GM21717 (cell line): ENCODE results near the gene MAPK12.
"Not testable (repeated sequence)": the region's sequence is repeated elsewhere in the genome, so short reads cannot be mapped to it uniquely, and the experiment has no call there.

Experiments
- ATAC-seq: cut with Tn5 transposase; IDR thresholded peaks from one replicate; pipeline ENCODE4 v1.9.1; 2021; ENCODE audit warnings: mild to moderate bottlenecking, moderate library complexity; ENCODE audit not compliant: unreplicated experiment

Gene MAPK12

DNA sequence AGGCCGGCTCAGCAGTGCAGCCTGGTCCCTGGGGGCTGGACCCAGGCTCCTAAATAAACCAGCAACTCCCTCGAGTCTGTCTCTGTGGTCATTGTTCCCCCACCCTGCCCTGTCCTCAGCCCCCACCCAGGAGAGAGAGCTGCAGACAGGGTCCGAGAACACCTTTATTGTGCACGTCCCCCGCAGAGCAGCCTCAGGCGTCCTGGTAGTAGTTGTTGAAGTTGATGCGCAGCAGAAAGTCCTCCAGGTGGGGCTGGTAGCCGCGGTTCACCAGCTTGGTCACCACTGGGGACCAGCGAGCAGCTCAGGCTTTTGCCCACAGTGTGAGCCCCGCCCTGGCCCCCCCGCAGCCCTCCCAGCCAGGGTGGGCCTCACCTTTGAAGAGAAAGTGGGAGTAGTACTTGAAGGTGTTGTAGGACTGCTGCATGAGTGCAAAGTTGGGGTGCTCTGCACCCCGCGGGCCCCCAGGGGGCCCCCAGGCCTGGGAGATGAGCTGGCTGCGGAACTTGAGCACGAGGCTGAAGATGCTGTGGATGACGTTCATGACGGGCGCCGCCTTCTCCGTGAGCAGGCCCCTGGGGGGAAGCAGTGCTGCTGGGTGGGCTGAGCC, 43.8 kb downstream of the MAPK12 start:
- no peak for ATAC-seq

DNA sequence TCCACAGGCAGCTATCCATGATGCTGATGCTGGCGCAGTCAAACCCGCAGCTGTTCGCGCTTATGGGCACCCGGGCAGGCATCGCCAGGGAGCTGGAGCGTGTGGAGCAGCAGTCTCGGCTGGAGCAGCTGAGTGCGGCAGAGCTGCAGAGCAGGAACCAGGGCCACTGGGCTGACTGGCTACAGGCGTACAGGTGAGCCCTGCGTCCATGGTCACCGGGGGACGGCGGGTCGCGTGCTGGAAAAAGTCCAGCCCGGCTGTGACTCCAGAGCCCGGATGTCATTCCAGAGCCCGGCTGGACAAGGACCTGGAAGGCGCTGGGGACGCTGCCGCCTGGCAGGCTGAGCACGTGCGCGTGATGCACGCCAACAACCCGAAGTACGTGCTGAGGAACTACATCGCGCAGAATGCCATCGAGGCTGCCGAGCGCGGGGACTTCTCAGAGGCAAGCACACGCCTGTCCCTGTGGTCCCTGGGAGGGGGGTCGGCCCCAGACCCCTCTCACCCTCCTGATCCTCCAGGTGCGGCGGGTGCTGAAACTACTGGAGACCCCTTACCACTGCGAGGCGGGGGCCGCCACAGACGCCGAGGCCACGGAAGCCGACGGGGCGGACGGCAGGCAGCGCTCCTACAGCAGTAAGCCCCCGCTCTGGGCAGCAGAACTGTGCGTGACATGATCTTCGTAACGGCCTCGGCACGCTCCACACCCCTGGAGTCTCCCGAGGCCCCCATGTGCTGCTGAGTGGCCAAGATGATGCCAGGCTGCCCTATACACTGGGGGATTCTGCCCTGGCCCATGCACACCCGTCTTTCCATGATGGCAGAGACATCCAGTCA, 44.6 kb downstream of the MAPK12 start:
- ATAC-seq = no peak

- no peak for ATAC-seq
These were observed 45.3 kb downstream of the MAPK12 start for GRCh38 chr22:50216055-50216683.

- no peak for ATAC-seq
These were observed 46.0 kb downstream of the MAPK12 start for GRCh38 chr22:50215297-50216054.

GRCh38 chr22:50213263-50213662, 48.2 kb downstream of the MAPK12 start:
- ATAC-seq = no peak

GRCh38 chr22:50211147-50211546, 50.3 kb downstream of the MAPK12 start:
- no peak for ATAC-seq

DNA sequence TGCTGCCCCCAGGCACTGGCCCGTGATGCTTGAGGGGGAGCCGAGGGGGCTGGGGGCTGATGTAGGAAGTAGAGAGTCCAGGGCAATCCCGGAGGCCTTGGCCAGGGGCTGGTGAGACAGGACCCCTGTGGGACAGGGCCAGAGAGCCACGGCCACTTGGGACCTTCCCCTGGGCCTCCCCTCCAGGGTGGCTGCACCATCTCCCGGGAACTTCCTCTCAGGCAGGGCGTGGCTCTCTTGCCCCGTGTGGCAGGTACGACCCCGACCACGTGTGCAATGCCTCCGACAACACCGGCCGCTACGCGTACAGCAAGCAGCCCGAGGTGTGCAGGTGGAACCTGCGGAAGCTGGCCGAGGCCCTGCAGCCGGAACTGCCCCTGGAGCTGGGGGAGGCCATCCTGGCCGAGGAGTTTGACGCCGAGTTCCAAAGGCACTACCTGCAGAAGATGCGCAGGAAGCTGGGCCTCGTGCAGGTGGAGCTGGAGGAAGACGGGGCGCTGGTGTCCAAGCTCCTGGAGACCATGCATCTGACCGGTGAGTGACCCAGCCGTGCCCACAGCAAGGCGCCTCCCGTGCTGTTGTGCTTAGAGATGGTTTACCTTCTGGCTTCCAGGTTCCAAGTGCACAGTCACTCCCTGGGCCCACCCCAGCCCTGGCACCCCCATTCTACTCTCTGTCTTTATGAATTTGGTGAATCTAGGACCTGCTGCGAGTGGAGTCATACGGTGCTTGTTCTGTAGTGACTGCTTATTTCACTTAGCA, 50.9 kb downstream of the MAPK12 start:
- no peak for ATAC-seq

DNA sequence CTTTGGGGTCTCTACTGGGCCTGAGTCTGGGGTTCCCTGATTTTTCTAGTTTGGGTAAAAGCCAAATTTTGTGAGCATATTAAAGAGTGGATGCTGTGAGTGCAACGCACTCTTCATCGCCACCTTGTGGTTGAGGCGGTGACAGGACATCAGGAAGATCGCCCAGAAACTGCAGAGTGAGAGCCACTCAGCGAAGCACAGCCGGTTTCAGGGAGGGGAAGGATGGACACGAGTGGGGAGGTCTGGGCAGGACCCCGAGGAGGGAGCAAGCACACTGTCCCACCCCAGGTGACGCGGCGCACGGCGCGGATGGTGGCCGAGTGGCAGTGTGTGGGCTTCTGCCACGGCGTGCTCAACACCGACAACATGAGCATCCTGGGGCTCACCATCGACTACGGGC, 51.6 kb downstream of the MAPK12 start:
- no peak for ATAC-seq

GRCh38 chr22:50208939-50209892, 52.3 kb downstream of the MAPK12 start:
- no peak for ATAC-seq

GRCh38 chr22:50208430-50208938, 53.0 kb downstream of the MAPK12 start:
- no peak for ATAC-seq

- no peak for ATAC-seq
These were observed 53.9 kb downstream of the MAPK12 start for GRCh38 chr22:50207383-50208140.

DNA sequence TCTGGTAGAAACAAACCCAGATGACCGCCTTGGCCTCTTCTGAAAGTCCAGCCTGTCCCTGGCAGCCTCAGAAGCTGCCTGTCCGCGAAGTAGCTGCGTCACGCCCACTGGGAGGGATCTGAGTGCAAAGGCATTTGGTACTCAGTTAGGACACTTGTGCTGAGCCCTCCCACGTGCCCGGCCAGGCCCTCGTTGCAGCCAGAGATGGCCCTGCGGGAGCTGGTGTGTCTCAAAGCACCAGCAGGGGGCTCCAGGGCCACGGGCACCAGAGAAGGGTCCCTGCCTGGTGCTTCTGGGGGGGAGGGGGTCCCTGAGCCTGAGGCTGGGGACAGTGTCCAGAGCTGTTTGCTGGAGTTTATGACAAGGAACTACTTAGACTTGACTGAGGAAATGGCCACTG, 54.9 kb downstream of the MAPK12 start:
- no peak for ATAC-seq

DNA sequence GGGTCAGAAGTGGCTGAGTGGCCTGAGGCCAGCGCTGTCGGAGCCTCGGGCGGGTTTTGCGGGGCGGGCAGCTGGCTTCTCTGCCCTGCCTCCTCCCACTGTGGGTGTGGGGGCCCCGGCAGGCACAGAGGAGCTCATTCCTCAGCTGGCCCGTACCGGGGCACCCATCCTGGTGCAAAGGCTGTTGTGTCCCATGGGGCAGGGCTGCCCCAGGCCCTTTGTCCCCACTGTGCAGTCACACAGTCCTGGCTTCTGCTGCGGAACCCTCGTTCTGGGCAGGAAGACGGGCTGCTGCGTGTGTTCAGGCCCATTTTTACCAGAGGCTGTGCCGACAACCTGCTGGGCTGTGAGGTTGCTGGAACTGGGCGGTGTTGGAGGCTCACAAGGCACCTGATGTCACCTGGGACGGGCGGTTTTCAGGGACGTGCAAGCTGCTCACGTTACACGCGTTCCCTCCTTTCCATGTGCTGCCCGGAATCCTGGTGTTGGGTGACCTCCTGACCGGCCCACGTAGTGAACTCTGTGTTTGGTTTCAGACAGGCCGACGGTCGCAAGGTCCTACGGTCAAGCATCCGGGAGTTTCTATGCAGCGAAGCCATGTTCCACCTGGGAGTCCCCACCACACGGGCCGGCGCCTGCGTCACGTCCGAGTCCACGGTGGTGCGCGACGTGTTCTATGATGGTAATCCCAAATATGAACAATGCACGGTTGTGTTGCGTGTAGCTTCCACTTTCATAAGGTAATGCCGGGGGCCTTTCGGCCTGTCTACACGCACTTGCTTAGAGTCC, 55.5 kb downstream of the MAPK12 start:
- ATAC-seq = no peak

- not testable (repeated sequence) for ATAC-seq
These were observed 56.5 kb downstream of the MAPK12 start for GRCh38 chr22:50204998-50205397.

GRCh38 chr22:50204571-50204970, 56.9 kb downstream of the MAPK12 start:
- ATAC-seq = no peak

GRCh38 chr22:50203288-50203687, 58.2 kb downstream of the MAPK12 start:
- no peak for ATAC-seq
